DMS153 treated with DMSO at 0.1 percent for 48 hours (cell line): ENCODE measurements around the gene TIAM1.

ENCODE experiments used
- DNase-seq: peaks from one replicate; lab custom pipeline; 2025; ENCODE audit not compliant: unreplicated experiment; lab: John Stamatoyannopoulos, UW

Gene TIAM1

DNA sequence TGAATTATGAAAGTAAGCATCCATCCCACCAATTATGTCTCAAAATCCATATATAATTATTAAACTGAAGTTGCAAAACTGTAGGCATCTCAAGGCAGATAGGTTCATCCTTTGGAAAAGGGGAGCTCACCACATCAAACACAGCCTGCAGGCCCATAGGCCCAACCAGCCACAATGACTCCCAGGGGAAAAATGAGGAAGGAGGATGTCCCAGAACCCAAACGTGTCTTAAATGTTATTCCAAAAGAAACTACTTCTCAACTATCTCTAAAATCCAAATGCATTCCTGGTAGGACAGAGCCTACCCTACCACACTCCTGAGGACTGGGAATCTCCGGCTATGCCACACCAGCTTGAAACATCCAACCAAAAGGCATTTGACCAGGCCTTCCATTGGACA lies 12.8 kb downstream of the TIAM1 start:
- no peak for DNase-seq

DNA sequence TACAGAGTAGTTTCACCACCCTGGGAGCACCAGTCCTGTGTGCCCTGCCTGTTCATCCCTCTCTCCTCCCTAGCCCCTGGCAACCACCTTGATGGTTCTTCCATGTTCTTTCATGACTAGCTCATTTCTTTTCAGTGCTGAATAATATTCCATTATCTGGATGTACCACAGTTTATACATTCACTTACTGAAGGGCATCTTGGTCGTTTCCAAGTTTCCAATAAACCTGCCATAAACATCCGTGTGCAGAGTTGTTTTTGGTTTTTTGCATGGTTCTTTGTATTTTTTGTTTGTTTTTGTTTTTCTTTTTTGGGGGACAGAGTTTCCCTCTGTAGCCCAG lies 13.9 kb downstream of the TIAM1 start:
- DNase-seq, result no peak

DNA sequence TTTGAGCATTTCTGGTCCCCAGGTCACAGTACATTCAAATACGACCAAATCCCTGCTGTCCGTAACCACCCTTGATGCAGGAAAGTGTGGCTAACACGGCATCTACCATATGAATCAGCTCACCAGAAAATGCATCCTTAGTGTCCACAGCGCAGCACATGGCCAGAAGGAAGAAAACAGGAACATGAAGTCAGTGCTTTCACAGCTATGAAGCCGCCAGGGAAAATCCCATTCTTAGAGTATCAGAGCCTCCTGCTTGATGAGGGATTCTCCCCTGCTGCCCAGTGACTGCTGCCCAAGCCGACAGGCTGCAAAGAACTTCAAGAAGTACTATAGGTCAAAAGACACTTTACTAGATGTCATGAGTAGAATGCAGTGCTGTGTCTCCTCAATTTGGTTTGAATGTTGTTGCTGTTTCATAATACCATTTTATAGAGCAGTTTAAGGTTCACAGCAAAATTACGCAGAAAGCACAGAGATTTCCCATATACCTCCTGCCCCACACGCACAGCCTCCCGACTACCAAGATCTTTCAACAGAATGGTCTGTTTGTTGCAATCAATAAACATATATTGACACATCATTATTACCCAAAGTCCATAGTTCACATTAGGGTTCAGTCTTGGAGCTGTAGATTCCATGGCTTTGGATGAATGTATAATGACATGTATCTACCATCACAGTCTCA lies 14.5 kb downstream of the TIAM1 start:
- no peak for DNase-seq

DNA sequence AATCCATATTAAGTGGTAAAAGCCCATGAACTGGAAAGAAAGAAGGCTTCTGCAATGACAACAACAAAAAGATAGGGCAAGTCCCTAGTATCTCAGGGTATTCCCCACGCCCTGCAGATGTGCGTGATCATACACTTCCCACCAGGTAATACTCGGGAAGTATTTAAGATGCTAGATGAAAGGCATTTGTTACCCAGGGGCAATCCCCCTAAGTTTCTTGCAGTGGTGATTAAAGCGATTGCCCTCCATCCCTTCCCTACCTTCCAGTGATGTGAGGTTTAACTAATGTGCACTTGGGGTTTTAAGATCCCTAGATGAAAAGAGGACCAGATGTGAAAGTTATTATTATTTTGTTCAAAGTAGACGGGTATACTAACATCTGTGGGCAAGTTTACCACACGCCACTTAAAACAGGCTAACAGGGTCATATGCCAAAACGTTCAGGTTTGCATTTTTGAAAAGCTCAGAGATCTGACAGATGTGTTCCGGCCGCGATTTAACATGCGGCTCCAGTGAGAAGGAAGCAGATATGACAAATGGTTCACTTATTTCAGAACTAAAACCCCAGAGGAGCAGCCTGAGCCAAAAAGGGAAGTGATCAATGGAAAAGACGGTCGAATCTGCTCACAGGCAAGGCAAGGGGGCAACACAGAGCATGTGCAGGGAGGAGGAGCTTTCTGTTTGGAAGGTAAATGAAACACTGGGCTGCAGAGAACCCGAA lies 17.4 kb downstream of the TIAM1 start:
- DNase-seq, result no peak

DNA sequence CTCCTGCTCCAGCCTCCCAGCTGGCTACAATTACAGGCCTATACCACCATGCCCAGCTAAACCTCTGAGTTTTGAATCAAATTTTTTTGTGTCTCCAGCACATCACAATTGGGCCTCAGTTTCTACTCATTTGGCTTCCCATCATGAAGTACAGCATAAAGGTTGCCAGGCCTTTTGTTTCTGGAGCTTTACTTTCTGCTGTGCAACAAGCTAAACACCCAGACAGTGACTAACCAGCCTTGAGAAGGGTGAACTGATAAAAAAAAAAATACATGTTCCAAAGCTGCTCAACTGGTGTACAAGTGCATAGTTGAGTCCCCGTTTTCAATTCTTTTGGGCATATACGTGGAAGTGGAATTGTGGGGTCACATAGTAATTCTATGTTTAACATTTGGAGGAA lies 25.1 kb downstream of the TIAM1 start:
- DNase-seq, result no peak

DNA sequence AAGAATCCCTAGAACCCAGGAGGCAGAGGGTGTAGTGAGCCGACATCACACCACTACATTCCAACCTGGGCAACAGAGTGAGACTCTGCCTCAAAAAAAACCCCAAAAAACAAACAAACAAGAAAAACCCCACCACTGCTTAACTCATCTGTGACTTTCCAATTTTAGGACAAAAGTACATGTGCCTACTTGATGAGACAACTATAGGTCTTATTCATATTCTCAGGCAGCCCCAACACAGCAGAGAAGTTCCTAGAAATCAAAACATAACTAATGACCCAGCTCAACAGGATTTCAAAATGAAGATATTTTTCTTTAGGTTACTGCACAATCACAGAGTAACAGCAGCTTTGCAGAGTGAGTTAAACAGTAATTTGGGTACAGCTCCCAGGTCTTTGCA lies 26.4 kb downstream of the TIAM1 start:
- no peak for DNase-seq

DNA sequence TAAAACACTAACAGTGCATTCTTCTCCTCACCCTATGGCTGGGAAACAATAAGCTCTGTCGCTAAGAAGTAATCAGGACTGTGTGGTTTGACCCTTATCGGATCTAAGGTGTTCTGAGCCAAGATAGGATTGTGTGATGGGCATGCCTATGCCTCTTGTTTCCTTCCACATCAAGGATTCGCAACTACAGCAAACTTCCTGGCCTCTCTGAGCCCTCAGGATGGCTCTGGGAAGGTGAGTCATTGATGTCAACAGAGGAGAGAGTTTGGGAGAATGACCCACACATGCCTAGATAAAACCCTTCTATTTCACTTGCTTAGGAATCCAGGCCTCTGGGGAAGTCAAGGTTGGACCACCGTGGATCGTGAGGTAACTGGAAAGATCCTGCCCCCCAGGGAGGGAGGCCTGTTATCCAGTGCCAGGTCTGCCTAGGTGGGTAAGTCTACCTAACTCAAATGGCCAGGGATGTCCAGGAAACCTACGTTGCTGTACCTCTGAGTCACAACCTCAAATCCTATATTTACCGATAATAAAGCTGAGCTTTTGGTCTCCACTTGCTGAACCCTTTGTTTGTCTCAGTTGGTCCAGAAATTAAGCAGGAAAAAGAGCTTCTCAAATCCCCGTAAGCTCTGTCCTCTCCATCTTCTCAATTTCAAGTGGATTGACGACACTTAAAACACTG lies 27.4 kb downstream of the TIAM1 start:
- no peak for DNase-seq

DNA sequence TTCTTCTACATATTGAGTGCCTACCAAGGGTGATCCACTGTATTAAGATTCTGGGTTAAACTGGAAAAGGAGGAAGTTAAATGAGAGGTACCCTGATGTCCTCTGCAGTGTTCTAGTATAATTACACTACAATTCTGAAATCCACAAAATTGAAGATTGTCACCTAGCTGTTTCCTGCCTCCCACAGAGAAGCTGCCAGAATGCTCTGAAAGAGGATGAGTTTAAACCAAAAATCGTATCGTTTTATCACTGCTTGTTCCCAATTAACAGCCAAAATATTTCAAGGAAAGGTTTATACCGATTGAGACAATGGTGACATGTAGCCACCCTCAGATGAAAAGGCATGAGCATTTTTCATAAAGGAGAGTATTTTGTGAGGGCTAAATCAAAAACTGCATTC lies 28.0 kb downstream of the TIAM1 start:
- no peak for DNase-seq

DNA sequence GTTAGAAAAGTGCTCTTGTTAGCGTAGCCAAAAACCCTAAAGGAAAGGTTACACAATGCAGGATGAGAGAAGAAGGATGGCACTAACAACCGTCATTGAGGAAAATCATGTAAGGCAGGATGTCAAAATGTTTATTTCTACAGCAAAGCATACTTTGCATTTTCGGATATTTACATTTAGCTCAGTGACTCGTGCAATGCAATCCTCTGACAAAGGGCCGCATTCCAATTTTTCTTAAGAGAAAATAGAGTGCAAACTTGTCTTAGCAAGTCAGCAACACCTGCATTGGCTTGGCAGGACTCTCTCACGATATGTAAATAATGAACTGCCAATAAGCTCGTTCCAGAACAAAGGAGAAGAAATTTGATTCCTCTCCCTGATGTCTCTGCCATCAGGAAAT lies 33.3 kb downstream of the TIAM1 start:
- DNase-seq, result peak; percentile 52

DNA sequence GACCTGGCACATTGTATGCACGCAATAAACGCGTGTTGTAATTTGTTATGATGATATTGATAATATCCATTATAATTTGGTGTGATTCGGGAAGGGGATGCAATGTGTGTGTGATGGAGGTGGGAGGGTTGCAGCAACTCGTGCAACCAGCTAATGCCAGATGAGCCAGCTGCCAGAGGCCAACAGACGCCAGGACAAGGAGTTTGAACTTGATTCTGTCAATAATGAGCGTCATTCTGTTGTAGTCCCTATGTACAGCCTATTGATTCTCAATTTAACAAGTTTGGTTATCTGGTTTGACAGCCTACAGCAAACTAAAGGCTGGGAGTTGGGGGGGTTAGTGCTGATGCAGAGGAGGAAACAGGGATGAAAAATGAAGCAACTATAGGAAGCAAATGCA lies 35.5 kb downstream of the TIAM1 start:
- no peak for DNase-seq

DNA sequence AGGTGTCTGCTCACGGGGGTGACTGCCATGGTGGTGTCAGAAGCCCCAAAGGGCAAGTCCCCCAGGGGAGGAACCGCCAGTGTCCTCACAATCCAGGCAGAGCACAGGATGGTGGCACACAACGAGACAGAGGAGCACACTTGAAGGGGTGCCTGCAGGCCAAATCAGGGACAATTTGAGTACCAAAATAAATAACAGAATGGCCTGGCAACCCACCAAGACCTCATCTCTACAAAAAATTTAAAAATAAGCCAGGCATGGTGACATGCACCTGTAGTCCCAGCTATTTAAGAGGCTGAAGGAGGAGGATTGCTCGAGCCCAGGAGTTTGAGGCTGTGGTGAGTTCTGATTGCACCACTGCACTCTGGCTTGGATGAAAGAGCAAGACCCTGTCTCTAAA lies 38.2 kb downstream of the TIAM1 start:
- no peak for DNase-seq

DNA sequence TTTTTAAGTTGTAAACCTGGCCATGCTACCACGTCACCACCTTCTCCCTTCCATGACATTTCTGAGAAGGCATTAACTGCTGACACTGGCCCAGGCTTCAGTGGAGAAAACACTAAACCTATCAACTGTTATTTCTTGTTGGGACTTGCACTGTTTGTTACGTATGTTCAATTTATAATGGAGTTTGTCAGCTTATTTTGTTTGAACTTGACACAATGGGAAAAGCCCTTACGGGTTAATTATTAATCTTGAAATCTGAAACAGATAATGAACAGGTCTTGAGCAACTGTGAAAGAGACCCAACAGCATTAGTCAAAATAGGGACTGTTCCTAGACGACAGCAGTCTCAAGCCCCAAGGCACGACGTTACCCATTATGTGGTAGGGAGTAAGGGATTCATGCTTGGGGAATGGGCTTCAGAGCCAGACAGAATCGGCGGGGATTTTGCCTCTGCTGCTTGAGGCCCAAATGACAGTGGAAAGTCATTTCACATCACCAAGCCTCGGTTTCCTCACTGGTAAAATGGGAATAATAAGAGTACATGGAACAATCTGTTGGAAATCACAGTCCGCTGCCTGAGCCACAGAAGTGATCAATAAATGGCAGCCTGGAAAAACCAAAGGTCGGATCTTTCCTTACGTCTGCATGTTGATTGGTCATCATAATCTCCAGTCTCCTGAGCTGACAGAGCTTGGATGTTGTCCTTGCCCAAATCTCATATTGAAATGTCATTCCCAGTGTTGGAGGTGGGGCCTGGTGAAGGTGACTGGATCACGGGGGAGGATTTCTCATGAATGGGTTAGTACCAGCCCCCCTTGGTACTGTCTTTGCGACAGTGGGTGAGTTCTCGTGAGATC lies 44.5 kb downstream of the TIAM1 start:
- no peak for DNase-seq

DNA sequence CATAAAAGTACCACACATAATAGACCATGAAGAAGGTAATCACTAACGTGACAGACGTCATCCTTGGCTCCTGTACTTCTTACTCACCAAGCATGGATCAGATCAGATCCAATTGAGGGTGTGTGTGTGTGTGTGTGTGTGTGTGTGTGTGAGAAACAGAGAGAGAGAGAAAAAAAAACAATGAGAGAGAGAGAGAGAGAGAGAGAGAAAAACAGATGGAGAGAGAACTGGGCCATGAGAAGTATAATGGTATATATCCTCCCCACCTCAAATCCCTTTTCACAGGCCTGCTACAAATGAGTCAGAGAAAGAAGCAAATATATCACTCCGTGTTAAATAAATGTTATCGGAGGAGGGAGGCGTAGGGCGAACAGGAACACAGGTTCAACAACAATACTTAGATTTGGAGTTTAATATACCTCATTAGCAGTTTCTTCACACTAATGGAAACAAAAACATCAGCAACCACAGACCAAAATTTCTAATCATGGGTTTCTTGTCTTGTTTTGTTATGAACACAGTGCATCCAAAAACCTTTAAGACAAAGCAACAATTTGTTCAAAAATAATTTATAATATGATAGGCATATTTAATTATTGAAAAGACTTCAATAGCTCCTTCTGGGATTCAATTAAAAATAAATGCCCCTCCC lies 45.3 kb downstream of the TIAM1 start:
- DNase-seq, result no peak

DNA sequence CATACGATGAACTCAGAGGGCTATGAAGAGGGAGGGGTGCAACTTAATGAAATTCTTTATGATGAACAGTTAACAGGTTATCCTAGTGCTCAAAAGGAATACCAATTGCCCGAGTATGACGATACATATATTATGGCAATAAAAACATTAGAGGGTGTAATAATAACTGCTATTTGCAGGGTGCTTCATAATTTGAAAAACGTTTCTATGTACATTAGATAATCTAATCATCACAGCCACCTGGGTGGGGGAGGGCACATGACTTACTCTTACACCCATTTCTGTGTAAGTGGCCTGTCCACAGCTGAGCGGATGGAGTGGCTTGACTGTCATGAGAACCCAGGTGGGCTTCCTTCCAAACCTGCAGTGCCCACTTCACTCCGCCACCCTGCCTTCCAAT lies 46.3 kb downstream of the TIAM1 start:
- DNase-seq, result no peak

DNA sequence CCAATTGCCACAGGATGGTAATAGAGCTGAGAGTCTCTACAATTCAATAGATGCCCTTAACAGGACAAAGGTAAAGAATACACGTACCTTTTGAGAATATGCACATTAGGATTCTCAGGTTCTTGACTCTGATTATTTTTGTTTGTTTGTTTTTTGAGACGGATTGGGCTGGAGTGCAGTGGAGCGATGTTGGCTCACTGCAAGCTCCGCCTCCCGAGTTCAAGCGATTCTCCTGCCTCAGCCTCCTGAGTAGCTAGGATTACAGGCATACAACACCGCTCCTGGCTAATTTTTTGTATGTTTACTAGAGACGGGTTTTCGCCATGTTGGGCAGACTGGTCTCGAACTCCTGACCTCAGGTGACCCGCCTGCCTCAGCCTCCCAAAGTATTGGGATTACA lies 48.4 kb downstream of the TIAM1 start:
- DNase-seq, result no peak

DNA sequence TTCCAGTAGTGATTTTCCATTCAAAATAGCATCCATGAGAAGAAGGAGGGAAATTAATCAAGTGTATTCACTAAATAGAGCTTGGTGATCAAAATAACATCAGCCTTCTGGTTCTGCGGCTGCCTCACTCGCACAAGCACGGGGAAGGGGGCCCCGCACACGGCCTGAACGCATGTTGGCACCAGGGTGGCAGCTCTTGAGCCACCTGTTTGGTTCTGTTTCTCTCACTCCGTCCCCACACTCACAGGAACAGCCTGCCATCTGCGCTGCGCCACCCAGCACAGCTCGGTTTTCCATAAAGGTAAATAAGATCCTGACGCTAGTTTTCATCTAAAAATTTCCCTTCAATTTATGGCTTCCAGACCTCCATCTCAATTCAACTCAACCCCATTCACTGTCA lies 49.4 kb downstream of the TIAM1 start:
- no peak for DNase-seq

DNA sequence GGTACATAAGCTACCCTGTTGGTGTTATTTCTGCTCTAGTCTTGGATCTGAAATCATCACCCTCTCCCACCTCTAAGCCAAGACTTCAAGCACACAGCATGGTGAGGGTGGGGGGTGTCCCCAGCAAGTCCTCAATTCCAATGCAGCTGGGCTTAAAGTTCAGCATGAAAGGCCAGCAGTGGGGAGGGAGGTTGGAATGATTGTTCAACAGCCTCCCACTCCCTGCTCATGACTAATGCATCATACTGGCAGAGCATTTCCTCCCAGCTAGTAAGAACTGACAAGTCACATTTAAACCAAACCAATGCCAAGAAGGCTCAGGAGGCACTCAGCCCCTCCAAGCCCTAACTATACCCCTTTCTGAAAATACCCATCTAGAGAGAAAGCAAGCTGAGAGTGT lies 50.1 kb downstream of the TIAM1 start:
- no peak for DNase-seq

DNA sequence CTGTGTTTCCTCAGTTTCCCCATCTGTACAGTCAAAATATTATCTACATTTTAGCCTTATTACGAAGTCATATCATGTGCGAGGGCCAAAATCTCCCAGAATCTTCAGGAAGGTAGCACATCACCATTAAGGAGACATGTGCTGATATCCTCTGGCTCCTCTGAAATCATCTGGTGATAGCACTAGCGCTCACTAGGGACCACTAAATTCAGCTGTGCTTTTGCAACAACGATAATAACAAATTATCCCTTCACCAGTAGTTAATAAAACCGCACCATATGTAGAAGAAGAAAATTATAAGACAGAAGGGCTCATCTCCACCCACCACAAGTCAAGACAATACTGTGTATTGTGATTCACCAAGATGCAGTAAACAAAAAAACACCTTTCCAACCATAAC lies 53.3 kb downstream of the TIAM1 start:
- no peak for DNase-seq

DNA sequence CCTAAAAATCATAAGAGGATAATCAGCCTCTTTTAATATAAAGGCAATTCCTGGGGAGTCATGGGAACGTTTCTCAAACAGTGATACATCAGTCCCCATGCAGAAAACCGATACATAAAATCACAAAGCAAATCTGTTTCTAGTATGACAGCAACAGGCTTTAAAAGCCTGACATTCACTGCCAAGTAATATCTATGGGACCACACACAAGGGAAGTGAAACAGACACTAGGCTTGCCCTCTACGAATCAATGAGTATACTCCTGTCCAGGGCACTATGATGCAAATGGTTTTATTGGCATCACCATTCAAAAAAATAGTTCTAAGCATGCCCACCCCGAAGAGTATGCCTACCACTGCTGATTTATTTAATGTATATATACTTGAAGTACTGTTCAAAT lies 54.4 kb downstream of the TIAM1 start:
- no peak for DNase-seq

DNA sequence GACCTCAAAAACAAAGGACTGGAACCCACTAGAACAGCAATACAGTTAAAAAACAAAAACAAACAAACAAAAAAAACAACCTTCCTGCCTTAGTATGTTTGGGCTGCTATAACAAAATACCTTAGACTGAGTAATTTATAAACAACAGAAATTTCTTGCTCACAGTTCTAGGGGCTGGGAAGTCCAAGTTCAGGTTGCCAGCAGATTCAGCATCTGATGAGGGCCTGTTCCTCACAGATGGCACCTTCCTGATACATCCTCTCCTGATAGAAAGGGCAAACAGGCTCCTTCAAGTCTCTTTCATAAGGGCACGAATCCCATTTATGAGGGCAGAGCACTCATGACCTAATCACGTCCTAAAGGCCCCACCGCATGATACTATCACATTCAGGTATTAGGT lies 55.9 kb downstream of the TIAM1 start:
- no peak for DNase-seq

DNA sequence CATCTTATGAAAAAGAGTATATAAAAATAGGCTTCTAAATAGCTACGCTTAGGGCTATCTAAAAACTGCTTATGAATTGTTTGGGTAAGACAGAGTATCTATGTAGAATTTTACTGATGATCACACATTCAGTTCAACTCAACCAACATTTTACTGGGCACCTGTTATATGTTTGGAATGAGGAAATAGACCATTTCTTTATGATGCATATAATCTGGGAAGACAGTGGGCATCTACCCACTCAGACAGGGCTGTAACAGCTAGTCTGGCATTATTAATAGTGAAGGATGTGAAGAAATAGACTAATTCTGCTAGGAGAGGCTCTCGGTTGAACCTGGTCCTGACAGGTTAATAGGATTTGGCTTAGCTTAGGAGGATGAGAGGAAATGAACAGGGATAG lies 56.9 kb downstream of the TIAM1 start:
- DNase-seq, result no peak
